ENCODE measurements around the gene PEX5L.

Gene PEX5L

GRCh38 chr3:180004542-180004941 lies 32.2 kb downstream of the PEX5L start:
- no peak for DNase-seq

GRCh38 chr3:180002006-180002405 lies 34.7 kb downstream of the PEX5L start:
- no peak for DNase-seq

- no peak for DNase-seq
These were observed 36.2 kb downstream of the PEX5L start for GRCh38 chr3:180000500-180000899.

- DNase-seq, result no peak
These were observed 41.3 kb downstream of the PEX5L start for GRCh38 chr3:179995406-179995805.

GRCh38 chr3:179991883-179992282 lies 44.9 kb downstream of the PEX5L start:
- DNase-seq, result no peak

GRCh38 chr3:179991104-179991503 lies 45.6 kb downstream of the PEX5L start:
- DNase-seq, result no peak

- DNase-seq, result no peak
These were observed 55.1 kb downstream of the PEX5L start for GRCh38 chr3:179981646-179982045.

GRCh38 chr3:179977356-179977755 lies 59.4 kb downstream of the PEX5L start:
- DNase-seq, result no peak

- DNase-seq, result no peak
These were observed 62.8 kb downstream of the PEX5L start for GRCh38 chr3:179973931-179974361.

GRCh38 chr3:179972881-179973423 lies 63.8 kb downstream of the PEX5L start:
- DNase-seq, result no peak

GRCh38 chr3:179971280-179971679 lies 65.5 kb downstream of the PEX5L start:
- DNase-seq, result no peak

GRCh38 chr3:179970746-179971145 lies 66.0 kb downstream of the PEX5L start:
- DNase-seq, result no peak

GRCh38 chr3:179969525-179969924 lies 67.2 kb downstream of the PEX5L start:
- no peak for DNase-seq

GRCh38 chr3:179967622-179968021 lies 69.1 kb downstream of the PEX5L start:
- DNase-seq, result no peak

- DNase-seq, result no peak
These were observed 71.8 kb downstream of the PEX5L start for GRCh38 chr3:179964890-179965289.

- DNase-seq, result no peak
These were observed 73.9 kb downstream of the PEX5L start for GRCh38 chr3:179962629-179963387.

- peak; percentile 34 for DNase-seq
These were observed 75.0 kb downstream of the PEX5L start for GRCh38 chr3:179961703-179962078.

GRCh38 chr3:179961071-179961702 lies 75.5 kb downstream of the PEX5L start:
- no peak for DNase-seq

GRCh38 chr3:179958759-179959158 lies 78.0 kb downstream of the PEX5L start:
- DNase-seq, result no peak

- no peak for DNase-seq
These were observed 78.6 kb downstream of the PEX5L start for GRCh38 chr3:179958143-179958542.

- DNase-seq, result peak; percentile 72
These were observed 79.4 kb downstream of the PEX5L start for GRCh38 chr3:179957264-179957845.

- DNase-seq, result no peak
These were observed 80.3 kb downstream of the PEX5L start for GRCh38 chr3:179956416-179956830.

- DNase-seq, result no peak
These were observed 80.9 kb downstream of the PEX5L start for GRCh38 chr3:179955809-179956208.

- DNase-seq, result no peak
These were observed 81.5 kb downstream of the PEX5L start for GRCh38 chr3:179955286-179955685.

Data from NCI-H774 (cell line).